SU-DHL-6 (cell line): ENCODE measurements around the gene NOX4.
"Not testable (repeated sequence)": the region's sequence is repeated elsewhere in the genome, so short reads cannot be mapped to it uniquely, and the experiment has no call there.

Source experiments
- H2AFZ ChIP-seq: fragments of 200-600 bp; sonication (generic); 2 replicates; pipeline ENCODE4 v1.6.1; 2014; ENCODE audit warnings: low read depth, mild to moderate bottlenecking, moderate library complexity, mixed read lengths, antibody characterized with exemption, low read length; ENCODE audit not compliant: severe bottlenecking
- H3F3A ChIP-seq: fragments of 200-600 bp; shearing (Covaris generic); 2 replicates; pipeline ENCODE4 v1.6.0; 2016; ENCODE audit warnings: antibody characterized with exemption, mild to moderate bottlenecking; ENCODE audit not compliant: insufficient read depth
- H3K27ac ChIP-seq: fragments of 200-600 bp; sonication (generic); 2 replicates; pipeline ENCODE4 v1.5.1; 2016; ENCODE audit warnings: low read depth, mild to moderate bottlenecking, low read length, moderate library complexity, mixed read lengths
- H3K27me3 ChIP-seq: fragments of 200-600 bp; sonication (generic), shearing (Covaris generic); 2 replicates; pipeline ENCODE4 v1.6.0; 2014; ENCODE audit warnings: mild to moderate bottlenecking, low read length
- H3K36me3 ChIP-seq: fragments of 200-600 bp; sonication (generic); 2 replicates; pipeline ENCODE4 v1.6.1; 2014; ENCODE audit warnings: mild to moderate bottlenecking, low read length, mixed read lengths
- H3K4me2 ChIP-seq: fragments of 300-600, 200-600 bp; shearing (Covaris generic), sonication (generic); 2 replicates; pipeline ENCODE4 v1.6.0; 2014; ENCODE audit warnings: low read length, low read depth, mild to moderate bottlenecking; ENCODE audit not compliant: poor library complexity, severe bottlenecking
- H3K4me3 ChIP-seq: fragments of 200-600 bp; sonication (generic); 2 replicates; pipeline ENCODE4 v1.5.1; 2014; ENCODE audit warnings: antibody characterized with exemption, low read length, mild to moderate bottlenecking, mixed read lengths; ENCODE audit not compliant: insufficient read depth, poor library complexity, severe bottlenecking
- H3K79me2 ChIP-seq: fragments of 200-600 bp; sonication (generic); 2 replicates; pipeline ENCODE4 v1.6.1; 2014; ENCODE audit warnings: mild to moderate bottlenecking, low read length, moderate library complexity; ENCODE audit not compliant: insufficient read depth
- H3K9ac ChIP-seq: fragments of 200-600 bp; sonication (generic); 2 replicates; pipeline ENCODE4 v1.7.0; 2014; ENCODE audit warnings: mild to moderate bottlenecking, low read length
- H3K9me2 ChIP-seq: fragments of 200-600 bp; sonication (generic); replicated peaks from 2 replicates; pipeline ENCODE4 v1.6.1; 2014; ENCODE audit warnings: low read length; ENCODE audit not compliant: insufficient read depth
- H3K9me3 ChIP-seq: fragments of 200-600 bp; sonication (generic); 2 replicates; pipeline ENCODE4 v1.6.1; 2014; ENCODE audit warnings: low read length, mixed read lengths; ENCODE audit not compliant: insufficient read depth
- H4K20me1 ChIP-seq: fragments of 200-600 bp; sonication (generic); 2 replicates; pipeline ENCODE4 v1.6.1; 2014; ENCODE audit warnings: low read depth, mild to moderate bottlenecking, antibody characterized with exemption, low read length, moderate library complexity, mixed read lengths
- EZH2phosphoT487 ChIP-seq: fragments of 200-600 bp; sonication (generic), shearing (Covaris generic); conservative IDR thresholded peaks from 2 replicates; pipeline ENCODE4 v1.6.1; 2018; ENCODE audit warnings: mild to moderate bottlenecking, antibody characterized with exemption, low read length, moderate library complexity, mixed read lengths
- TF ChIP-seq, protein P1 (sequence below): fragments of 200-600 bp; sonication (generic); IDR thresholded peaks from one replicate; pipeline ENCODE4 v1.5.1; 2017; ENCODE audit warnings: antibody characterized with exemption, mild to moderate bottlenecking, low read length, moderate library complexity; ENCODE audit not compliant: insufficient read depth, poor library complexity, severe bottlenecking

The NOX4 gene

DNA sequence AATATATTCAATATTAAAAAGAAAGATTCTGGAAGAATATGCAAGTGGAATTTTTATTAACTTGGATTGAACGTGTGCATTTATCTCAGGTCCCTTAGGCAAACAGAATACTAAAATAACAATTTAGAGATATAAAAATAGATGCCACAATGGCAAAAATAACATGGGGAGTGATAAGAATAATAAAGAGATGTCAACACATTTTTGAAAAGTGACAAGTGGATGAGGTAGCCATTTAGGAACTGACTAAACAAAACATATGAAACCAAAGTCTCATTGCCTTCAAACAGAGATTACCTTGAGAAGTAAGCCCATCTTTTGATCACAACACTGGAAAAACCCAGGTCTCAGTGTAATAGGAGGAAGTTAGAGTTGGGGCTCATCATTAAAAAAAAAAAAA is 112.2 kb downstream of the NOX4 start:
- H4K20me1 ChIP-seq, H3K4me3 ChIP-seq, H3K9ac ChIP-seq, H3K9me3 ChIP-seq, H3K36me3 ChIP-seq, H3K4me2 ChIP-seq, H3K27me3 ChIP-seq, H3K9me2 ChIP-seq, H3F3A ChIP-seq, H2AFZ ChIP-seq, H3K79me2 ChIP-seq, H3K27ac ChIP-seq: not testable (repeated sequence)

DNA sequence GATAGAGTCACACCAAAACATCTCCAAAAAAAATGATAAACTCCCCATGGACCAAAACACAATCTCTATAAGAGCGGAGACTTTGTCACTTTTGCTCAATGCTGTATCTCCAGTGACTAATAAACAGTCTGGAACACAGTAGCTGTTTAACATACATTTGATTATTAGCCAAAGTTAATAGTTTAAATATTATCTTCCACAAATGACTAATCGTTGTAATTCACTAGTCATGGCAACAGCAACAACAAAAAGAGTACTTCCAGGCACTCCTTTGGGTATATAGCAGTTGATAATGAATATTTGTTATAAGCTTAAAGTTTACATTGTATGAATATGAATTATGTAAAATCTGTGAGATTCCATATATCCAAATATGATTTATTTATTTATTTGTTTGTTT is 121.8 kb downstream of the NOX4 start:
- not testable (repeated sequence) for H3F3A ChIP-seq, H3K36me3 ChIP-seq, H3K27ac ChIP-seq

DNA sequence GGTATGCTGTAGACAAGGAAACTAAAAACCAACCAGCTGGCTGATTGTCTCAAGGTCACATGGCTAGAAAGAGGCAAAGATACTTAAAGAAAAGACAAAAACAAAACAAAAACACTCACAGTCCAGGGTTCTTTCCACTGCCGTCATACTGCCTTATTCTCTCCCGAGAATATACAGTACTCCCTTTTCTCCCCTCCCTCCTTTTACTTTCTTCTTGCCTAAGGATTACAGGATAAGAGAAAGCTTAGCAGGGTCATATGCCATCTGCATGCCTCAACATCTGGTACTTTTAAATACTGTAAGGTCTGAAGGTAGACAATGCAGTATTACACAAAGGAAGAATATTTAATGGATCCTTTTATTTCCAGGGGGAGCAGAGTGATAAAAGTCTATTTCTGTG is 126.3 kb downstream of the NOX4 start:
- H3K79me2 ChIP-seq, H3K4me2 ChIP-seq, H3K9ac ChIP-seq, H3F3A ChIP-seq, H3K9me2 ChIP-seq, H3K36me3 ChIP-seq, H3K27me3 ChIP-seq, H2AFZ ChIP-seq, H3K27ac ChIP-seq, H3K9me3 ChIP-seq, H3K4me3 ChIP-seq, H4K20me1 ChIP-seq: not testable (repeated sequence)

More for the DNA sequence above, 121.8 kb downstream of the NOX4 start:
- H2AFZ ChIP-seq, H3K4me2 ChIP-seq, H4K20me1 ChIP-seq, H3K79me2 ChIP-seq, H3K9me2 ChIP-seq, H3K9me3 ChIP-seq, H3K27me3 ChIP-seq, H3K4me3 ChIP-seq, H3K9ac ChIP-seq: not testable (repeated sequence)

DNA sequence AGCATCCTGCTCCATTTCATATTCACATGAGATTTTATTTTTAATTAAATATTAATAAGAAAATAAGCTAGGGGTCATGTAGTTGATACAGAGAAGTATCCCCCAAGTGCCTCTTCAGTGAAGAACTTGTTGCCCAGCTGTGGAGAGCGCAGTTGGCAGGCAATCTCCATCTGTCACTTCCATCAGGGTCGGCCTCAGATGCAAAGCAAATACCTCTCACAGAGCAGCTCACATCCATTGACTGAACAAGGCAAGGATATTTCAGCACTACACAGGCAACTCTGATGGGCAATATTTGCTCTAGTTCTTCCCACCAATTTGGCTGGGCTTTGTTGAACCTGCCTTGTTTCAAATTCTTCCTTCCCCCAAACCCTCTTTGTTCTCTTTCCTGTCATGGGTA is 129.4 kb downstream of the NOX4 start:
- Histone ChIP-seq H3K9me3 (no peaks in the 10 kb centered on the region), H4K20me1 (no peaks in the 10 kb centered on the region), H3K9me2 (no peaks in the 10 kb centered on the region), H3K4me2 (no peak overlapping the region), H2AFZ (no peak overlapping the region), H3K27ac (no peak overlapping the region), H3F3A (no peaks in the 10 kb centered on the region), H3K27me3 (no peaks in the 10 kb centered on the region), H3K36me3 (no peaks in the 10 kb centered on the region), H3K4me3 (no peak overlapping the region), H3K79me2 (no peaks in the 10 kb centered on the region), H3K9ac (no peak overlapping the region)
- TF ChIP-seq, protein P1, sequence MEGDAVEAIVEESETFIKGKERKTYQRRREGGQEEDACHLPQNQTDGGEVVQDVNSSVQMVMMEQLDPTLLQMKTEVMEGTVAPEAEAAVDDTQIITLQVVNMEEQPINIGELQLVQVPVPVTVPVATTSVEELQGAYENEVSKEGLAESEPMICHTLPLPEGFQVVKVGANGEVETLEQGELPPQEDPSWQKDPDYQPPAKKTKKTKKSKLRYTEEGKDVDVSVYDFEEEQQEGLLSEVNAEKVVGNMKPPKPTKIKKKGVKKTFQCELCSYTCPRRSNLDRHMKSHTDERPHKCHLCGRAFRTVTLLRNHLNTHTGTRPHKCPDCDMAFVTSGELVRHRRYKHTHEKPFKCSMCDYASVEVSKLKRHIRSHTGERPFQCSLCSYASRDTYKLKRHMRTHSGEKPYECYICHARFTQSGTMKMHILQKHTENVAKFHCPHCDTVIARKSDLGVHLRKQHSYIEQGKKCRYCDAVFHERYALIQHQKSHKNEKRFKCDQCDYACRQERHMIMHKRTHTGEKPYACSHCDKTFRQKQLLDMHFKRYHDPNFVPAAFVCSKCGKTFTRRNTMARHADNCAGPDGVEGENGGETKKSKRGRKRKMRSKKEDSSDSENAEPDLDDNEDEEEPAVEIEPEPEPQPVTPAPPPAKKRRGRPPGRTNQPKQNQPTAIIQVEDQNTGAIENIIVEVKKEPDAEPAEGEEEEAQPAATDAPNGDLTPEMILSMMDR = no peak
- TF ChIP-seq EZH2phosphoT487 = no peak

DNA sequence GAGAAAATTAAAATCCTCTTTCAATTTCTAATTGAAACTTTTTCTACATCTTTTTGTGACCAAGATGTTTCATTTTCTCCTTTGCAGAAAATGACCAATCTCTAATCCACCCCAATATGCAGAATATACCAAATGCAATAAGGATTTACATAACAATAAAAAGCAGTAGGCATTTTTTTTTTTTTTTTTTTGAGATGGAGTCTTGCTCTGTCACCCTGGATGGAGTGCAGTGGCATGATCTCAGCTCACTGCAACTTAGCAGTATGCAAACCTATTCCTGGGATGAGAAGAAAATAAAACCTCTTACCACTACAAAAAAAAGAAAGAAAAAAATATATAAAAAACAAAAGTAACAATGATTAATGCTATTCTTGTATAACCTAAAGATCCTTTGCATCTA is 132.0 kb downstream of the NOX4 start:
- not testable (repeated sequence) for H3K27ac ChIP-seq, H3K36me3 ChIP-seq, H3K79me2 ChIP-seq, H3K9me2 ChIP-seq, H3K9ac ChIP-seq, H4K20me1 ChIP-seq, H3F3A ChIP-seq, H3K9me3 ChIP-seq, H3K4me3 ChIP-seq, H2AFZ ChIP-seq, H3K27me3 ChIP-seq, H3K4me2 ChIP-seq
